HG03064 (cell line): ENCODE results near the gene ACOXL.
"Not testable (repeated sequence)": the region's sequence is repeated elsewhere in the genome, so short reads cannot be mapped to it uniquely, and the experiment has no call there.

Experiments
- ATAC-seq: cut with Tn5 transposase; IDR thresholded peaks from one replicate; pipeline ENCODE4 v1.9.1; 2021; ENCODE audit warnings: low read depth; ENCODE audit not compliant: unreplicated experiment

The ACOXL gene

DNA sequence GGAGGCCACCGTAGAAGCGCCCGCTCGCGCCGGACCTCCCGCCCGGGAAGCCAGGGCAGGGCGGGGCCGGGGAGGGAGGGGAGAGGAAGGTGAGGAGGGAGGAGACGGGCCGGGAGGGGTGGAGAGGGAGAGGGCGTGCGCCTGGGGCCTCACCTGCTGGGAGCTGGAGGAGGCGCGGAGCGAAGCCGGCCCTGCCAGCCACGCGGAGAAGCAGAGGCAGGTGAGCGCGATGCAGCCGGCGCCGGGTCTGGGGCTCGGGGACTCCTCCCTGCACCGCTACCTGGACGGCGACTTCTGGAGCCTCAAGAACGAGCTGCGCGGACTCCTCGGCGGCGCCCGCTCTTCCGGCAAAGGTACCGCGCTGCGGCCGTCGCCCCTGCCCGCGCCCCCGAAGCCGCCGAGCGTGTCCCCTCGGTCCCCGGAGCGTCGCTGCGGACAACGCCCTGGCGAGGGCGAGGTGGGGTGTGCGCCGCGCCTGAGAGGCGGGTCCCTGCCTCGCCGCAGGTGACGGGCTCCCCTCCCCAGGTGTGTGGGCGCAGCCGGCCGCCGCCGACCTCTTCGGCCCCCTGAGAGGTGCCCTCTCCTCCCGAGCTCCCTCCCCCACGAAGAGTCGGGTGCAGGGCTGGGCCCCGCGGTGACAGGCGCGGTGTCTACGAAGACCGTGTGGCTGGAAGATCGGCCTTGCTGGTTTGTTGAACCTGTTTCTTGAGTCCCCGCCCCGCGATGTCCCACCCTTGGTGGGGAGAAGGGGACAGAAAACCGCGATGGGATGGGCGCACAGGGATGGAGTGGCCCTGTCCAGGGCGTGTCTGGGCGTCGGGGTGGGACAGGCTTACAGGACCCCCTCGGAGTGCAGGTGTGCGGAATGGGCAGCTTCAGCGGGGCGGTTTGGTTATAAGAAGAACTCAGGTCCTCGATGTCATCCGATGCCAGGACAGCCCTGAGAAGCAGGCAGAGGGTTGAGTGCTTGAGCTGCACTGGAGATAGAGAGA, at the start of gene ACOXL:
ACOXL (plus strand) TSS at position 152 of the 992 bp plus-strand sequence. CDS start 35,817 bp downstream, outside the sequence.
- no peak for ATAC-seq

DNA sequence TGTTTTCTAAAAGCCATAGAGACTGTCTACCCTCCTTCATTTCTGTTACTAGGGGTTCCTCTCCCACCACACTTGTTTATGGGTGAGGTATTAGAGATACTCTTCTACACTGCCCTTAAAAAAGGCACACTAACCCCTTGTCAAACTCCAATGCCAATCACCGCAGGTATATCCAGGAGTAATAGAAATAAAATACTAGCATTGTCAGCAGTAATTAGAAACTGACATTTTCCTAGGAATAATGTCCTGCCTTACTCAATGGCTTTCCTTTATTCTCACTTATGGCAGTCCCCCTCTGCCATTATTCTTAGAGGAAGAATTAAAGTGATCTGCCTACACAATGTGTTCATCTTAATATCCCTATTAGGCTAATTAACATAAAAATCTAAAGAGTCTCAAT, 49.5 kb upstream of the ACOXL start:
- ATAC-seq = no peak

GRCh38 chr2:110687775-110688484, 44.4 kb upstream of the ACOXL start:
- ATAC-seq = not testable (repeated sequence)

GRCh38 chr2:110688594-110689091, 43.7 kb upstream of the ACOXL start:
- ATAC-seq = no peak

DNA sequence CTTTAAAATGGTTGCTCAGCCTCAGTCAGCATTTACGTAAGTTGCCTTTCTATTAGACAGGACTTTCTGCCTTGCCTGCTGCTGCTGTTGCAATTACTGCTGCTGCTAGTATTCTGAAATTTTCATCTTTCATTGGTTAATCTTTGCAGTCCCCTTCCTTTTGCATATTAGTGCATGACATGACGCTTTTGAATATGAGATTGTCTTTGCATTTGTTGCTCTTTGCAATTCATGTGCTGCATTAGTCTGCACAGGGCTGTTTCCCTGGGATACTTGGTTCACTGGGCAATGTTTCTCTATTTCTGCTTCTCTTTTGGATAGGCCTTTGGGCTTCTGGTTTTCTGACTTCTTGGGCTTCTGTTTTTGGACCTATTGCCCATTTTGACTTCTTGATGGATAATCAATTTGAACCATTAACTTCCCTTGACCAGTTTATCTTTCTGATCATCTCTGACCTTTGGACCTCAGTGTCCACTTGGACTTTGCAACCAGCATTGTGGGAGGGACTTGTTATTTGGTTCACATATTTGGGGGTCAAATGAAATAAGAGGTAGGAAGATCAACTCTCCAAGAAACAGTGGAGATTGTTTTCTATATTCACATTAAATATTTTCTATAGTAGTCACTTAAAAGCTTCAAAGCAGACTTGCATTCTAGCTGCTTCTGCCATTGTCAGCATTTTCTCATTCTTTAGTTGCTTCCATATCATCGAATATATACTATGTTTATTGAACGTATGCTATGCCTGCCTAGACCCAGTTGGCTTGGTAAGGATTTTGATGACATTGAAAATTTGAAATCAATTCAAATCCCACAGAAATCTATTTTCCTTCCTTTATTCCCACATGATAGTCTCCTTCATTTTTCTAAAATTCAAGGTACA, 42.0 kb upstream of the ACOXL start:
- ATAC-seq = no peak

DNA sequence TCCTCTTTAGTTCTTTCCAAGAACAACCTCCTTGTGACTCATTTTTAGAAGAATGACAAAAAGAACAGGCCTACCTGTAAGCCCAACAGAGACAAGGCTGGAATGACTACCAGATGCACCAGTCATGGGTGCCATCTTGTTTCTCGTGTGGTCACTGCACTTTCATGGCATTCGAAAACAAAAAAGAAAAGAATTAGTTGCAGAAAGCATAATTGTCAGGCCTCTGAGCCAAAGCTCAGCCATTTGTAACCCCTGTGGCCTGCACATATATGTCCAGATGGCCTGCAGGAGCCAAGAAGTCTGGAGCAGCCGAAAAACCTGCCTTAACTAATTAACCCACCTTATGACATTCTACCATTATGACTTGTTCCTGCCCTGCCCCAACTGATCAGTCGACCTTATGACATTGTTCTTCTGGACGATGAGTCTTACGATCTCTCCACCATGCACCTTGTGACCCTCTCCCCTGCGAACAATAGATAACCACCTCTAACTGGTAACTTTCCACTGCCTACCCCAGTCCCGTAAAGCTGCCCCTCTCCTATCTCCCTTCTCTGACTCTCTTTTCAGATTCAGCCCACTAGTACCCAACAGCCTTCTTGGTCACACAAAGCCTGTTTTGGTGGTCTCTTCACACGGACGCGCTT, 40.6 kb upstream of the ACOXL start:
- no peak for ATAC-seq

GRCh38 chr2:110695146-110695898, 37.1 kb upstream of the ACOXL start:
- ATAC-seq = not testable (repeated sequence)

DNA sequence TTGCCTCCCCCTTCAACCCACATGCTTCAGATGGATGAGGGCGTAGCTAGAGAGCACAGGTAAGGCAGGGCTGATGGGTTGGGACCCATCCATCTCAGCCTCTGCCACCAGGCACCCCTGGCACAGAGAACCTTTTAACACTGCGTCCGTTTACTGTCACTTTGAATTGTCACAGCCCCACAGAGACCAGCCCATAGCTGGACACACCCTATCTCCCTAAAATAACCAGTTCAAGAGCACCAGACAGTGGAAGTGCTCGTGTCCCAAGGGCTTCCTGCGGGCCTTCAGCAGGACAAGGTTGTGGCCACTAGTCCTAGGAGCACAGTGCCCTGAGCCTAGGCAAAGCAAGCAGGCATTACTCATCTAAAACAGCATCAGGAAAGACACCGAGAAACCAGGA, 34.1 kb upstream of the ACOXL start:
- ATAC-seq = not testable (repeated sequence)

DNA sequence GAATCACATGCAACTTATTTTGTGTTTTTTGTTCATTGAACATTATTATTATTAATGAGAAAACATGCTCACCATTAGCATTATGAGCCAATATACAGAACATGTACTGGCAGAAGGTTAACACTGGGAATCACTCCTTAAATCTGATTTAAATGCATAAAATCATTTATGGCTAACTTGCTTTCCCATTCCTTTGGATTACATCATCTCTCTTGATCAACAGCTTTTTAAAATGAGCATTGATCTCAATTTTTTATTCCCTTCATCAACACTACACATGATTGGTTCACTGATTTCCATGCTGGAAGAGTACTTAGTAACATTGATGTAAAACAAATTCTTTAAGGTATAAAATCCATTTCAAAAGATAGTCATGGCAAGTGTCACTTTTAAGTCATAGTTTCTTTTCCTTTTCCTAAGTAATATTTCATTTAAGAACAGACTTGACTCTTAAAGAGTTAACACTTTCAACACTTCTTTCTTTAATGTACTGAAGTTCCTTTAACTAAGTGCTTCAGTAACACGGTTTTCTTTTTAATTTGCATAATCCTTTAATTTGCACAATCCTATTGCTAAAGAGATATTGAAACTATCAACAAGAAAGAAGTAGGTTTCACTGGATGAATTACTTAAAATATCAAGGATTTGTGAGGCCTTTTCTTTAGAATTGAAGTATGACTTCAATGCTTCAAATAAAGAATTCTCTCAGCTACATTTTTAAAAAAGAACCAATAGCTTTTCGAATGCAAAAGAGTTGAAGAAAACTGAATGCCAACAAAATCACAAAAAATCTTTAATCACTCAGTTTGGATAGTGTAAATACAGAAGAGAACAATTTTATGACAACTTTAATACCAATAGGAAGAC, 29.6 kb upstream of the ACOXL start:
- ATAC-seq = no peak

- no peak for ATAC-seq
Observed at GRCh38 chr2:110707386-110707965, 24.9 kb upstream of the ACOXL start.

- ATAC-seq = no peak
Observed at GRCh38 chr2:110708455-110708854, 23.9 kb upstream of the ACOXL start.

- ATAC-seq = no peak
Observed at GRCh38 chr2:110712737-110713136, 19.6 kb upstream of the ACOXL start.

GRCh38 chr2:110713513-110714362, 18.6 kb upstream of the ACOXL start:
- ATAC-seq = no peak

DNA sequence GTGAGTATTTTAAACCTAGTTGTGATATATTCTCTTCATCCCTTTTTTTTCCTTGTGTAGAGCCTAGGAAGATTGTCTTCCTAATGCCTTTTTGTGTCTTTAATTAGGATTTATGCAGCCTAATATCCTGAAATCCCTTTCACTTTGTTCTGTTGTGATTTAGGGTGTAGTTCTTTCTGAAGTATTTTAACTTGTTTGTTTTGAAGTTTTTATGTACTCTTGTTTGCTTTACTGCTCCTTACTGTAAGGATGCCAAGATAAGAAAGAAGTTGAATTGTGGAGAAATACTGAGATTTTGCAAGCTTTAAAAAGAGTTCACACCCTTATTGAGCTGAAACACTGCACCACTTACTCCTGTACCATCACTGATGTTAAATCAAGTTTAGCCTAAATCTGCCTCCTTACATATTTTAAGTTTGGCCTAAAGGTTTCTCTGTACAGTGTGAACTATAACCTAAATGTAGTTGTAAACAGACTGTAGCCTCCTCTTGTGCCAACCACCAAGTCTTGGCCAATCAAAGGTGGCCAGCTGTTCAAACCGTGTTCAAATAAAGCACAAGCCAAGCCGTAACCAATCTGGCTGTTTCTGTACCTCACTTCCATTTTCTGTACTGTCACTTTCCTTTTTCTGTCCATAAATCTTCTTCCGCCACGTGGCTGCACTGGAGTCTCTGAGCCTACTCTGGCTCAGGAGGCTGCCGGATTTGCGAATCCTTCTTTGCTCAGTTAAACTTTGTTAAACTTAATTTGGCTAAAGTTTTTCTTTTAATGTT, 17.7 kb upstream of the ACOXL start:
- ATAC-seq = no peak

- no peak for ATAC-seq
Observed at GRCh38 chr2:110716959-110717645, 15.3 kb upstream of the ACOXL start.

DNA sequence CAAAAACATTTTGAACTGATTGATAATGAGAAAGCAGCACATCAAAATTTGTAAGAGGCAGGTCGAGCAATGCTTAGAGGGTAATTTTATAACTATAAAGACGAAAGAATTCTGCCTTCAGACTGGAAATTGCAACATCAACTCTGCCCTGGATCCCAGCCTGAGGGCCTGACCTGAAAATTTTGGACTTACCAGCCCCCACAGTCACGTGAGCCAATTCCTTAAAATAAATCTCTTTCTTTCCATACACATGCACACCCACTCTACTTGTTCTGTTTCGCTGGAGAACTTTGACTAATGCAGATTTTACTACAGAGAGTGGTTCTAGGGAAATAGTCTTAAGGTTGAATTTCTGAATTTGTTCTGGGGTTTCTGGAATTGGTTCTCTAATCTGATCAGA, 14.6 kb upstream of the ACOXL start:
- no peak for ATAC-seq
